Sciatic nerve (tissue), 2 donors: ENCODE measurements around the gene CBX7. TPM values are rescaled to one million over a fixed set of nuclear protein-coding genes. Genes with fewer than 3 reads are reported as not detected.
A peak's percentile ranks its signal among the peaks of the same experiment; 100 is the strongest.

Experiments
- ATAC-seq: fragments of 200-7000 bp; cut with Tn5 transposase; one replicate; pipeline ENCODE4 v1.9.1; 2020; ENCODE audit warnings: mild to moderate bottlenecking, moderate library complexity
- DNase-seq: peaks from one replicate; pipeline ENCODE4 v3.0.0-alpha.2; 2020; ENCODE audit warnings: low spot score
- intact Hi-C: fragments of 100-400 bp; cut with DNase I; formaldehyde crosslinking; loops from one replicate; pipeline ENCODE4 v1.14.2; 2022
- total RNA-seq: library from RNA; stranded (reverse); fragmentation: NEBNext Ultra II Directional; extraction: Animal tissue kit (Norgen Biotek cat#: 25700); gene quantifications from one replicate; pipeline ENCODE4 v1.2.1, GENCODE V29; 2021
- donor health status: DM: no; HTN: no; CAD: no.
- donor health status: DM: no; HTN: no; CAD: no.

CBX7 gene
- total RNA-seq, result 115 TPM

DNA sequence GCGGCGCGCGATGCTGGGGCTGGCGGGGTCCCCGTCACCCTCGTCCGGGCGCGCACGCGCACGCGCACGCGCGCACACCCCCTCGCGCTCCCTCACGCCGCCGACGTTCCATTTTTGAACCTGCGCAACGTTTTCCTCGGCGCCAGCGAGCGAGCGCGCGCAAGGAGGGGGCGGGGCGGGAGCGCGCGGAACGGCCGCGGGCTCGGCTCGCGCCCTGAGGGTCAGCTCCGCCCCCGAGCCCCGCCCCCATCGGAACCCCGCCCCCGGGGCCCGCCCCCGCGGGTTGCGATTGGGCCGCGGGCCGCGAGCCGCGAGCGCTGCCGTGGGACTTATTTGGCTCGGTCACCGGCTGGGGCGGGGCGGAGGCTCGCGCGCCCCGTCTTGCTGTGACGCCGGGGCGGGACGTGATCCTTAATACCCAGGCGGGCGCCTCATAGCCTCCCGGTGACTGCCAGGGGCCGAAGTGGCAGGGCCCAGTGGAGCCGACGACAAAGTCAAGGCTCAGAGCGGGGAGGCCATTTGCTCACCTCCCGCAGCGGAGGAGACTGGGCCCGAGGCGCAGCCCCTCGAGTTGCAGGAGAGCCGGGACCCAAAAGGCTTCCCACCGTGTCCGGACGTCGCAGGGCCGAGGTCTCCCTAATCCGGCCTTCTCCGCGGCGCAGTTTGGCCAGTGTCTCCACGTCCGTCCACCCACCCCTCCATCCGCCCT lies at the start of gene CBX7:
CBX7 (minus strand) TSS at position 170 of the 709 bp plus-strand sequence. CDS start 236 bp downstream, outside the sequence.
- DNase-seq (peak; percentile 97), ATAC-seq (peak; percentile 85)
- intact Hi-C loops, result no loop called here

DNA sequence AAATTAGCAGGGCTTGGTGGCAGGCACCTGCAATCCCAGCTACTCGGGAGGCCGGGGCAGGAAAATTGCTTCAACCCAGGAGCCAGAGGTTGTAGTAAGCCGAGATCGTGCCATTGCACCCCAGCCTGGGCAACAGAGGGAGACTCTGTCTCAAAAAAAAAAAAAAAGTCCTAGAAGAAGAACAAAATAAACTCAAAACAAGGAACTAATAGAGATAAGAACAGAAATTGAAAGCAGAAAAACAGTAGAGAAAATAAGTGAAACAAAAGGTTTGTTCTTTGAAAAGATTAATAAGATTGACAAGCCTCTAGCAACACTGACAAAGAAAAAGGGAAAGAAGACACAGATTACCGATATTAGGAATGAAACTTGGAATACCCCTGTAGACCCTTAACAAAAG lies 45.1 kb upstream of the CBX7 start:
- intact Hi-C loops, result no loop called here
- ATAC-seq (no peak), DNase-seq (peak; percentile 32)

DNA sequence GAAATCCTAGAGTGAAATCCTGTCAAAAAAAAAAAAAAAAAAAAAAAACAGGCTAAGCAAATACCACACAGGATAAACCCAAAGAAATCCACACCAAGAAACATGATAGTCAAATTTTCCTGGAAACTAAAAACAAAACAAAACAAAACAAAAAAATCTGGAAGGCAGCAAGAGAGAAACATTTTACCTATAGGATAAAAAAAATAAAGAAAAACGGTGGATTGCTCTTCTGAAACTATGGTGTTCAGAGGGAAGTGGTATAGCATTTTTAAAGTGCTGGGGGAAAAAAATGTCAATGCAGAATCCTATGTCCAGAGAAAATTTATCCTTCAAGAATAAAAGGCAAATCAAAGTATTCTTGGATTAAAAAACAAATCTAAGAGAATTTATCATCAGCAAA lies 41.6 kb upstream of the CBX7 start:
- ATAC-seq (no peak), DNase-seq (no peak)
- intact Hi-C loops, result no loop called here

DNA sequence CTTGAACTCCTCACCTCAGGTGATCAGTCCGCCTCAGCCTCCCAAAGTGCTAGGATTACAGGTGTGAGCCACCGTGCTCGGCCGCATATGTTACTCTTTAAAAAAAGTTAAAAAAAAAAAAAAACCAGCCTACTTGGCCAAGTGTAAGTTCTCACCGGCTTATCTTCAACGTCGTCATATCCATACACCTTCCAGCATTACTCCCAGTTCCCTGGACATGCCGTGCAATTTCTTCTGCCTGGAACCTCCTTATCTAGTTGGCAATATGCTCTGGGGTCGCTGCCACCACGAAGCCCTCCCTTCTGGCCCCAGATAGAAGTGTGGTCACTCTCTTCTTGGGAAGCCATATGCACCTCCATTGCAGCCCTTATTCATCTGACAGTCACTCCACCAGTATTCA lies 36.3 kb upstream of the CBX7 start:
- intact Hi-C loops, result loop anchor here (5.0 kb wide), 1 partner anchor 43 kb away; no protein-coding TSS in a partner anchor
- ATAC-seq (no peak), DNase-seq (peak; percentile 23)

DNA sequence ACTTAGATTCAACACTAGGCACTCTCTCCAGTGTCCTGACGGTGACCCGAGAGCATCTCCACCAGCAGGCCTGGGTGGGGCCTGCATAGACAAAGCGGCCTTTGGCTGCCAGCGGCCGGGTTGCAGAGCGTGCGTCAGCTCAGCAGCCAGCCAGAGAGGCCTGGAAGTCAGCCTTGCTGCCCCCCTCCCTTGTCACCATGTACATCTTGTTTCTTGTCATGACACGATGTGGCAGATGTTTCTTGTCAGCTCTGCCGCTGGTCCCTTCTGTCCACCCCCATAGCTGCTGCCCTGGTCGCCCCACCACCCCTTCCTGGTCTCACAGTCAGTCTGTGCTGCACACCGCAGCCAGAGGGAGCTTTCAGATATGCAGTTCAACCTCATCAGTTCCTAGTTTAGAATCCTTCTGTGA lies 33.1 kb upstream of the CBX7 start:
- intact Hi-C loops, result loop anchor here (5.0 kb wide), 1 partner anchor 47 kb away; no protein-coding TSS in a partner anchor
- peak; percentile 75 for DNase-seq
- ATAC-seq, result peak; percentile 94

DNA sequence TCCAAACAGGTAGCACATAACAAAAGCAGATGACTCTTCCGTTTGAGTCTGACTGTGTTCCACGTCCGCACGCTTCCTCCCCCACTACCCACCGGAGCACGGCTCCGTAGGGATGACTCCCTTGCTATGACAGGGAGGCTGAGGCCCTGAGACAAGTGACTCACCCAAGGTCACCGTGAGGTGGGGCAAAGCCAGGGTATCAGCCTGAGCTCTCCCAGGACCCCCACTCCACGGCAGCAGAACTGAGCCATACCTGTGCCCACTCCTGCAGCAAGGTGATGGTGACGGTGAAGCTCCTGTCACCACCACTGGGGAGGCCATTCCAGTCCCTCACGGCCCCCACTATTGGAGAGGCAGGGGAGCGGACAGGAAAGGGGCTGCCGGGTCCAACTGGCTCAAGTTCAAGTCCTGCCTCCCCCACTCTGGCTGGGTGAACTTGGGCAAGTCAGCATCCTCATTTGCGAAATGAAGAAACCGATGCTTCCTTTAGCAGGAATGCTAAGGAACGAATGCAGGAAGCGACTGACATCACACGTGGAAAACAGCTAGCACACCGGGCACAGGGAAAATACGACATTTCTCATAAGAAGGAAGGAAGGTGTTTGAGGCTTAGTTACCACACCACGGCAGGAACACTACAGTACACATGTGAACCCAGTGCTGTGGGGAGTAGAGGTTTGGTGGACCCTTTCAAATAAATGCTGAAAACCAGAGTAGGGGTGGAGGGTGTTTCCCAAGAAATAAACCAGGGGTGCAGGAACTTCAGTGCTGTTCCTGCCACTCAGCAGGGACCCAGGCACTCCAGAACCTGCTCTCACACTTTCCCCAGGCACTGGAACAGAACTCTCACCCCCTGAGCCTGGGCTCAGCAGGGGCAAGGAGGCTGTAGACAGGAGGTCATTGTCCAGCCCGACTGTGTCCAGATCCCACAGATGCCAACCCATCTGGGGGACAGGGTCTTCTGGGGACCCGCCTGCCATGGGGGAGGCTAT lies 32.4 kb upstream of the CBX7 start:
- no peak for ATAC-seq
- DNase-seq, result peak; percentile 51
- intact Hi-C loops, result loop anchor here (5.0 kb wide), 1 partner anchor 47 kb away; no protein-coding TSS in a partner anchor

DNA sequence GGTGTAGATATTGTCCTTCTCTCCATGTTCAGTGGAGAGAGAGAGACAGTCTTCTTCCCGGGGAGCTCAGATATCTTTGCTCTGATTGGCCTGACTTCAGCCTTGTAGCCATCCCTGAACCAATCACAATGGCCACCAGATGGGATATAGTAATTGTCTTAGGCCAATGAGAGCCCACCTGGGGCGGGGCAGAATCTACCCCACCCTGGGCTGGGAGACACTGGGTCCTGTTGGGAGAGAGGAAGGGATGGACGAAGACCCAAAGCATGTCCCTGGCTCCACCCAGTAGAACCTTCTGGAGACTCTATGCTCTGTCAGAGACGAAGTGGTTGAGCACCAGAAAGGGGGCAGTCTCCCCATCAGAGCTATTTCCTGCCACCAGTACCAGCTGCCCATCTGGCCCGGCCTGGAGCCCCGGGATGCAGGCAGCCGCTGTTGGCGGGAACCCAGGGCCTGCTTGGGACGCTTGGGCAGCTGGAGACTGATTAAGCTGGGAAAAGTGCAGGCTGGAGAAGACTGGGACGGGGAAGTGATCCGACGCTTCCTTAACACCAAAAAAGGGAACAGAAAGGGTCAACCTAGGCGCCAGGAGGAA lies 31.6 kb upstream of the CBX7 start:
- ATAC-seq, result no peak
- intact Hi-C loops, result no loop called here
- peak; percentile 60 for DNase-seq

DNA sequence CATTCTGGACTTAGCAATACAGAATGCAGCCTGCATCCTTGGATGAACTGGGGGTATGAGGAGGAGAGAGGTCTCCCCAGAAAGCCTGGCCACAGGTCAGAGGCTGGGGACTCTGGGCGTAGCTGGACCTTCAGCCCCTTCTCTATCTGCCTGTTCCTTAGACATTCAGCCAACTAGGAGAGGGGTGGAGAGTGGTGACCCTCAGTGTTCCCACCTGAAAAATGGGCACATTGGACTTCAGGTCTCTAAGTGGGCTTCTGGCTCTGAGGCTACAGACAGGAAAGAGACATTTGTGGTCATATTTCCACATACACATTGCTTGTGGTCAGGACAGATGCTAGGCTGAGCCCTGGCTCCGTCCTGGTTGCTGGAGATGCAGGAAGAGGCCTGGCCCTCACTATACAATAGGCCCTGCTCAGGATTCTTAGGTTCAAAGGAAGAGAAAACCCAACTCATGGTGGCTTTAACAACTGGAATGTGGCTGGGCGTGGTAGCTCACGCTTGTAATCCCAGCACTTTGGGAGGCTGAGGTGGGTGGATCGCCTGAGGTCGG lies 30.1 kb upstream of the CBX7 start:
- DNase-seq (peak; percentile 32), ATAC-seq (no peak)
- intact Hi-C loops, result no loop called here

DNA sequence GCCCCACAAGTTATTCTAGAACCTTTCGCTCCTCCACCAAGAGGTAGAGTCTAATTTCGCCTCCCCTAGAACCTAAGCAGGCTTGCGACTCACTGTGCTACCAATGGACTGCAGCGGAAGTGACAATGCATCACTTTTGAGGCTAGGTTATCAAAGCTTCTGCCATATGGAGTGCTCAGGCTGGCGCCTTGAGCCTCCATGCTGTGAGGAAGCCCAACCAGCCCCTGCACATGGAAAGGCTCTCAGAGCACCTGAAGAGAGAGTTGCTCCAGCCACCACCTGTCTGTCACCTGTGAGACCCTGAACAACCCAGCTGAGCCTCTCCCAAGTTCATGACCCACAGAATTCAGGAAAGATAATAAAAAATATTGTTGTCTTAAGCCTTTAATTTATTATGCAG lies 29.3 kb upstream of the CBX7 start:
- DNase-seq, result peak; percentile 38
- ATAC-seq, result no peak
- intact Hi-C loops, result no loop called here

DNA sequence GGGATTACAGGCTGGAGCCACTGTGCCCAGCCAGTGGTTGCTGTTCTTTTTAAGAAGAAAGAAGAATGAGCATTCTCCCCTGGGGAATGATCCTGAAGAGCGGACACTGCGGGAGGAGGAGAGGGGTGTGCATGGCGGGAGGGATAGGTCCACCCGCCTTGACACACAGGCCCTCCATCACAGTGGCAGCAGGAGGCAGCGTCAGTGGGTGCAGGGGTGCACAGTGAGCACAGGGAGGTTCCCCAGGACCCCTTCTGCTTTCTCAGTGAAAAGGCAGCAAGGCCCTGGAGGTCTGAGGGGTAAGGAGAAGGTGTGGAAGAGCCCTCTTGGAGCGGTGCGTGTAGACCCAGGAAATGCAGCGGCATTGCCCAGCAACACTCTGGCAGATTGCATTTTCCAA lies 28.9 kb upstream of the CBX7 start:
- ATAC-seq, result no peak
- peak; percentile 30 for DNase-seq
- intact Hi-C loops, result no loop called here

DNA sequence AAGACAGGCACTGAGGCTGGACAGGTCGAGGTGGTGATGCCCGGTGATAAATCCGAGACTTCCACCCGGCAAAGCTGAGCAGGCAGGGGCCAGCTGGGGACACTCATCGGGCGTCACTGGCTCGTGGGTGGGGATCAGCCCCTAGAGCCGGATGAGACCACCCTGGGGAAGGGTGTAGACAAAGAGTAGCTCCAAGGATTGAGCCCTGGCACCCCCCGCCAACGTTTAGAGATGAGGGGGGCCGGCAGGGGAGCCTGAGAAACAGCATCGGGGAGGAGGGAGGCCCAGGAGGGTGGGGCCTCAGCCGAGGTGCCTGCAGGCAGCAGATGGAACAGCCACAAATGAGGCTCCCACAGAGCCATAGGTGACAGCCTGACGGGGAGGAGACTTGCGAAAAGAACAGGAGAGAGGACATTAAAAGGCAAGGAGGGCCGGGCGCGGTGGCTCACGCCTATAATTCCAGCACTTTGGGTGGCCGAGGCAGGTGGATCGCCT lies 27.4 kb upstream of the CBX7 start:
- intact Hi-C loops, result loop anchor here (10.0 kb wide), 1 partner anchor 345 kb away; the partner anchor contains the start of gene ATF4
- no peak for ATAC-seq
- peak; percentile 53 for DNase-seq

DNA sequence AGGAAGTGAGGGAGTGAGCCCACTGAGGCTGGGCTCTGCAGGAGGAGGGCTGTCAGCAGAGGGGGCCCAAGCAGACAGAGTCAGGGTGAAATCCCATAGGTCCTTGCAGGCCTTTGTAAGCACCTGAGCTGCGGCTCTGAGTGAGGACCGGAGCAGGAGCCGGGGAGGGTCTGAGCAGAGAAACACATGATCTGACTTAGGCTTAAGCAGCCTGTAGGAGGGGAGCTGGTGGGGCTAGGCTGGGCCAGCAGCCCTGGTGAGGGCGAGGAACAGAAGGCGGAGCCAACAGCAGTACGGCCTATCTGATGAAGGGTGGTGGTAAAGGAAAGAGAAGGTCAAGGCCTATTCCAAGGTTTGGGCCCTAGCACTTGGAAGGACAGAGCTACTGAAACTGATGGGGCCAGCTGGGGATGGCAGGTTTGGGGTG lies 26.9 kb upstream of the CBX7 start:
- DNase-seq (peak; percentile 51), ATAC-seq (no peak)
- intact Hi-C loops, result loop anchor here (10.0 kb wide), 1 partner anchor 345 kb away; the partner anchor contains the start of gene ATF4

DNA sequence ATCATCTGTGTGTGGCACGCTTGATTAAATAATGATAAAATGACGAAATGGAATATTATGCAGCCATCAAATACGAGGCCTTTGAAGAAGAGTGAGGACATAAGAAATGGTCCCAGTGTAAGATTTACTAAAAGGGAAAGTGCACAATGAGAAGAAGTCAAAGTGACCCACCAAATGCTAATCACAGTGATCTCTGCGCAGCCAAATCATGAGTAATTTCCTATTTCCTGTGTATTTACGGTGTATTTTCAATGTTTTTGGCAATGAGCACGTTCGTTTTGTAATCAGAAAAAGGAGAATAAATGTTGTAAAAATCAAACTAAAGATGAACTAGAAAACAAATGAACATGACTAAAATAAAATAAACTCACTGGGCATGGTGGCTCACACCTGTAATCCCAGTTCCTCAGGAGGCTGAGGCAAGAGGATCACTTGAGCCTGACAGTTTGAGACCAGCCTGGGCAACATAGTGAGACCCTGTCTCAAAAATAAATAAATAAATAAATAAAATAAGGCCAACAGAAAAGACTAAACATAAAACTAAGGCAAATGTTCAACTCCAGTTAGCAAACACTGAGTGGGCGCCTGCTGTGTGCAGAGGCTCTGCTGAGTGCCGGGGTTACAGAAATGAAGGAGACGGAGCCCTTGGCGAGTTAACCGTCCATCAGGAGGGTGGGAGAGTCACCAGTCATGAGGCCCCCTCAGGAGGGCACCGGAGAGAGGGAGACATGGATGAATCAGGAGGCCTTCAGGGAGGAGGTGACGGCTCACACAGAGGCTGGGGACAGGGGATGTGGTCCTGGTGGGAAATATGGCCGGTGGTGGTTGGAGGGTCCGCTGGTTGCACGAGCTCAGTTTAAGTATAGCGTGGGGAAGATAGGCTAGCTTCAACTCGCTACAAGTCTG lies 26.0 kb upstream of the CBX7 start:
- DNase-seq, result peak; percentile 53
- no peak for ATAC-seq
- intact Hi-C loops, result loop anchor here (10.0 kb wide), 1 partner anchor 346 kb away; the partner anchor contains the start of gene ATF4

DNA sequence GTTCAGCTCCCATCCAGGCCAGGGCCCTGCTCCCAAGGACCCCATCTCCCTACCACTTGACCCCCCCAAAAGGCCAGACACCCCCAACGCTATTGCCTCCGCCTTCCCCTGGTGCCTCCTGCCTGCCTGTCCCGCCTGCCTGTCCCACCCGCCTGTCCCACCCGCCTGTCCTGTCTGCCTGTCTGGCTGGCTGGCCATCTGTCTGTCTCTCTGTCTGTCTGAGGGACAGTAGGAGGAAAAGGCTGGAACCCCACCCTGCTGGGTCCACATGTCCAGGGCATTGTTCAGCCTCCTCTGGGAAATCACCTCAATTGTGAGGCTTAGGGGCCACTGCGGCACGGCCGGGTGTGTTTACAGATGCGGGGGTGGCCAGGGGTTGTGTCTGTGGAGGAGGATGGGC lies 25.3 kb upstream of the CBX7 start:
- intact Hi-C loops, result loop anchor here (10.0 kb wide), 1 partner anchor 347 kb away; the partner anchor contains the start of gene ATF4
- ATAC-seq (no peak), DNase-seq (peak; percentile 58)

DNA sequence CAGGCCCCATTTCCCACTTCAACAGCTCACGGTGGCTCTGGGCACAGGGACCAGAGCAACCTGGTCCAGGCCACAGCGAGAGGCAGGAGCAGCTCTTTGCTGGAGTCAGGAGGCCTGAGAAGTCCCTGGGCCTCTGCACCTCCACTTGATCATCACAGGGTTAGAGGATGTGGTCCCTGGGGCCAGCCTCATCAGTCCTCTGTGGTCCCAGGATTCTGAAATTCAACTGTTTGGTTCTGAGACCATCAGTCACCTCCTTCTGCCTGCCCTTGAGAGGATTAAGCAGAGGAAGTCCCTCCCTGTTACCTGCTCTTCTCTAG lies 24.9 kb upstream of the CBX7 start:
- intact Hi-C loops, result loop anchor here (10.0 kb wide), 1 partner anchor 347 kb away; the partner anchor contains the start of gene ATF4
- ATAC-seq (no peak), DNase-seq (no peak)

DNA sequence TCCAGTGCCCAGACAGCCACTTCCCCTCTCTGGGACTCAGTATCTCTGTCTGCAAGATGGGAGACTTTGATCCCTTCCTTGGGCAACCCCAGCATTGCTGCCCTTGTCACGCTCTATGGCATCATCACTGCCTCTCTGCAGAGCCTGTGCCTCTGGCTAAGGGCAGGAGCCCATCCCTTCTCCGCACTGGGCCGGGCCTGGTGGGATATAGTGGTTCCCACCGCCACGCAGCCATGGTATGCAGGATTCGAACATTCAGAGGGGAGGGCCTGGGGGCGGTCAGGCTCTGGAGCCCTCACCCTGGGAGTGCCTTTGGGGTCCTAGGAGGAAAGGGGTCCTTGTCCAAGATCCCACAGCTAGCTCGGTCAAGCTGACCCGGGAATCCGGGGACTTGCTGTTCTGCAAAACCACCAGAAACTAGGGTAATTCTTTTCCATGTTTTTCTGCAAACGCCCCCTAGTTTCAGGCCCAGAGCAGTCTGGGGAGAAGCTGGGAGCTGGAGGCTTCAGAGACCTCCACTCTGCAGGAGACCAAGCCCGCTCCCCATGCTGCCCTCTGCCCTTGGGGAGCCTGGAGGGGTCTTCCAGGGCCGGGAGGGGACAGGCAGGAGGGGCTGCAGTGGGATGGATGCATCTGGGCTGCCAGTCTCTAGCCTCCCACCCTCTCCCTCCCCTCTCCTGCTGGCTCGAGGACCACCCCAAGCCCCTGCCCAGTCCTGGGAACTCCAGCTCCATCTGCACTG lies 24.4 kb upstream of the CBX7 start:
- DNase-seq (peak; percentile 64), ATAC-seq (no peak)
- intact Hi-C loops, result loop anchor here (10.0 kb wide), 1 partner anchor 348 kb away; the partner anchor contains the start of gene ATF4

DNA sequence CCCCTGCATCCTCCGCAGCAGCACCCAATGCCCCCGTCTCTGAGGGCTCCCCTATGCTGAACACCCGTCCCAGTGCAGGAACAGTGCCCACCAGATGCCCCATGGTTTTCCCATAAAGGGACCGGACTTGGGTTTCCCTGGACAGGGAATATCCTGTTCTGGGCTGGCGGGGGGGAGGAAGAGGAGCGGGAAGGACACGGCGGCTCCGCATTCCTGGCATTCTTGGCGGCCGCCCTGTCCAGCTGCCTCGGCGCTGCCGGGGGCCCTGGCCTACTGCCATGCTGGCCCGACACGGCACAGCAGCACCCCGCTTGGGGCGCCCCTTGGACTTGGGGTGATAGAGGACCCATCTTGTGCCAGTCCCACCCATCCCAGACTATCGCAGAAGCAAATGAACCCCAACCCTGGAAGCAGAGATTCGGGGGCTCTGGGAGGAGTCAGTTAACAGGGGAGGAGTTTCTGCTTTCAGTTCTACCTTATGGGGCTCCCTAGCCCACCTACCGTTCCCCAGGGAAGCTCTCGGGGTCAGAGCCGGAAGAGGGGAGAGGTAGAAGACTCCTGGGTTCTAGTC lies 23.7 kb upstream of the CBX7 start:
- DNase-seq, result peak; percentile 78
- peak; percentile 64 for ATAC-seq
- intact Hi-C loops, result loop anchor here (10.0 kb wide), 1 partner anchor 349 kb away; the partner anchor contains the start of gene ATF4
